ENCODE results near the gene PLEKHM2.

- TF ChIP-seq CTCF (IDR thresholded peaks at IDR 0.05; ENCODE audit: borderline replicate concordance, extremely low read depth, low read length, poor library complexity, severe bottlenecking), result no peak
- TF ChIP-seq EZH2 (IDR thresholded peaks at IDR 0.05; ENCODE audit: borderline replicate concordance, low read depth, low read length, severe bottlenecking), result no peak
Measured at GRCh38 chr1:15691434-15692032, 7.4 kb downstream of the PLEKHM2 start.

Data from DND-41 (cell line).